Measurements from ENCODE around the gene GGT7. TPM values are rescaled to one million over a fixed set of nuclear protein-coding genes. Genes with fewer than 3 reads are reported as not detected.
"Not testable (repeated sequence)": the region's sequence is repeated elsewhere in the genome, so short reads cannot be mapped to it uniquely, and the experiment has no call there.

The GGT7 gene
- total RNA-seq, 1 experiment from 2014 or later: 6.5 TPM

DNA sequence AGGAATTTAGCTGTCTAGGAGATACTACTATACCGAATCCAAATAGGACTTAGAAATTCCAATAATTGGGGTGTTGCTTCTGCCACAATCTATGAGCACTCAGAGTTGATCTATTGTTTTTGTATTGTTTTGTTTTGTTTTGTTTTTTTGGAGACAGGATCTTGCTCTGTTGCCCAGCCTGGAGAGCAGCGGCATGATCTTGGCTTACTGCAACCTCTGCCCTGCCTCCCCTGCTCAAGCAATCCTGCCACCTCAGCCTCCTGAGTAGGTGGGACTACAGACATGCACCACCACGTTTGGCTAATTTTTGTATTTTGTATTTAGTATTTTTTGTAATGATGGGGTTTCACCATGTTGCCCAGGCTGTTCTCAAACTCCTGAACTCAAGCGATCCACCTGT, 11.2 kb upstream of the GGT7 start:
- CTCF ChIA-PET: no interaction called here
- POLR2A ChIA-PET (ENCODE audit: unreplicated experiment): no interaction called here
- peaks cover 40% of the 10 kb centered on the region for H3K79me2 ChIP-seq (ENCODE audit: low read depth)

DNA sequence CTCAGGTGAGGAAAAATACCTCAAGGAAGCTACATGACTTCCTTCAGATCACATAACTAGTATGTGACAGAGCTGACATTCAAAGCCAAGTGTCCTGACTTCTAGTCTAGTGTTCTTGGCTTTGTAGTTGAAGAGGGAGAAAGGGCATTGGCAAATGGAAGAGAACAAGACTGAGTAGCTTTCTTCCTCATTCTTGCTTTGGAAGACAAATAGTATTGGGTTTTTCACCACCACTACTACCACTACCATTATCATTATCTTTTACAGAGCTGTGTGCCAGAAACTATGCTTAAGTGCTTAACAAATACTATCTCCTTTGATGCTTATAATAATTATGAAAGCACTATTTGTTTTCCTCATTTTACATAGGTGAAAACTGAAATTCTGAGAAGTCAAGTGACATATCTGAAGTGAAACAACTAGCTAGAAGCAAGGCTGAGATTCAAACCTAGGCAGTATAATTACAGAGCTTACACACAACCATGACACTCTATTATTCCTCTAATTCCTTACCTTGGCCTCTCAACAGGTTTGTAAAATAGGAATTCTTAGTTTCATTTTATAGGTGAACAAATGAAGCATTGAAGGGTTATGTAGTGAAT, 10.5 kb upstream of the GGT7 start:
- ChIA-PET CTCF (no interaction called here), POLR2A (ENCODE audit: unreplicated experiment) (no interaction called here)
- Histone ChIP-seq H2AFZ (no peak overlapping the region), H3K27me3 (ENCODE audit: insufficient read depth, low read depth) (no peaks in the 10 kb centered on the region), H3K9me2 (ENCODE audit: insufficient read depth) (no peaks in the 10 kb centered on the region), H4K20me1 (ENCODE audit: insufficient read depth) (peaks cover 23% of the 10 kb centered on the region; the same call in 1 of the 2 replicates), H3K4me1 (replicated peaks; ENCODE audit: insufficient read depth) (peaks cover 18% of the 10 kb centered on the region), H3K4me2 (no peak overlapping the region), H3K79me2 (ENCODE audit: low read depth) (peaks cover 39% of the 10 kb centered on the region), H3K9me3 (ENCODE audit: insufficient read depth, low read depth) (no peaks in the 10 kb centered on the region), H3K27ac (no peak overlapping the region), H3K36me3 (ENCODE audit: low read depth) (peaks cover 43% of the 10 kb centered on the region), H3F3A (ENCODE audit: insufficient read depth, low read depth) (peaks cover 12% of the 10 kb centered on the region), H3K4me3 (no peak overlapping the region)
- BruUV-seq (replicated peaks): no TSS peak
- TF ChIP-seq CTCF (conservative IDR thresholded peaks at IDR 0.05) (no peak), EZH2 (IDR thresholded peaks at IDR 0.05; ENCODE audit: low read depth) (no peak)
- intact Hi-C loops (cut with micrococcal nuclease; ENCODE audit: unreplicated experiment): no loop called here
- peak in 1 of 2 experiments; percentile 48 for DNase-seq

More for the DNA sequence above, 11.2 kb upstream of the GGT7 start:
- H3F3A ChIP-seq (ENCODE audit: insufficient read depth, low read depth): peaks cover 18% of the 10 kb centered on the region
- intact Hi-C loops (cut with micrococcal nuclease; ENCODE audit: unreplicated experiment): no loop called here
- peaks cover 14% of the 10 kb centered on the region for H3K4me1 ChIP-seq (replicated peaks; ENCODE audit: insufficient read depth)
- no peak overlapping the region for H2AFZ ChIP-seq
- BruUV-seq (replicated peaks): no TSS peak
- DNase-seq: no peak
- H3K4me2 ChIP-seq: no peak overlapping the region
- no peak overlapping the region for H3K4me3 ChIP-seq
- TF ChIP-seq EZH2 (IDR thresholded peaks at IDR 0.05; ENCODE audit: low read depth) (no peak), CTCF (conservative IDR thresholded peaks at IDR 0.05) (no peak)
- no peaks in the 10 kb centered on the region for H3K9me2 ChIP-seq (ENCODE audit: insufficient read depth)
- no peak overlapping the region for H3K27ac ChIP-seq
- no peaks in the 10 kb centered on the region for H3K9me3 ChIP-seq (ENCODE audit: insufficient read depth, low read depth)
- peaks cover 48% of the 10 kb centered on the region for H3K36me3 ChIP-seq (ENCODE audit: low read depth)
- no peaks in the 10 kb centered on the region for H3K27me3 ChIP-seq (ENCODE audit: insufficient read depth, low read depth)
- peaks cover 19% of the 10 kb centered on the region; the same call in 1 of the 2 replicates for H4K20me1 ChIP-seq (ENCODE audit: insufficient read depth)

- ChIA-PET CTCF (no interaction called here), POLR2A (ENCODE audit: unreplicated experiment) (interaction anchor here (0.6 kb wide), 1 partner anchor 50 kb away, joined by 8 read pairs; no protein-coding TSS in a partner anchor)
- Histone ChIP-seq H3K79me2 (ENCODE audit: low read depth) (peaks cover 44% of the 10 kb centered on the region), H2AFZ (no peak overlapping the region), H3K4me1 (replicated peaks; ENCODE audit: insufficient read depth) (peaks cover 24% of the 10 kb centered on the region), H4K20me1 (ENCODE audit: insufficient read depth) (peaks cover 24% of the 10 kb centered on the region; the same call in 1 of the 2 replicates), H3K27me3 (ENCODE audit: insufficient read depth, low read depth) (no peaks in the 10 kb centered on the region), H3K4me2 (no peak overlapping the region), H3F3A (ENCODE audit: insufficient read depth, low read depth) (peaks cover 8% of the 10 kb centered on the region), H3K27ac (no peak overlapping the region), H3K36me3 (ENCODE audit: low read depth) (peaks cover 31% of the 10 kb centered on the region), H3K9me2 (ENCODE audit: insufficient read depth) (no peaks in the 10 kb centered on the region), H3K9me3 (ENCODE audit: insufficient read depth, low read depth) (no peaks in the 10 kb centered on the region), H3K4me3 (no peak overlapping the region)
- TF ChIP-seq EZH2 (IDR thresholded peaks at IDR 0.05; ENCODE audit: low read depth): no peak
- no peak for TF ChIP-seq CTCF (conservative IDR thresholded peaks at IDR 0.05)
- BruUV-seq (replicated peaks): no TSS peak
- DNase-seq: no peak
- intact Hi-C loops (cut with micrococcal nuclease; ENCODE audit: unreplicated experiment): no loop called here
Measured at GRCh38 chr20:34881689-34882088, 9.0 kb upstream of the GGT7 start.

DNA sequence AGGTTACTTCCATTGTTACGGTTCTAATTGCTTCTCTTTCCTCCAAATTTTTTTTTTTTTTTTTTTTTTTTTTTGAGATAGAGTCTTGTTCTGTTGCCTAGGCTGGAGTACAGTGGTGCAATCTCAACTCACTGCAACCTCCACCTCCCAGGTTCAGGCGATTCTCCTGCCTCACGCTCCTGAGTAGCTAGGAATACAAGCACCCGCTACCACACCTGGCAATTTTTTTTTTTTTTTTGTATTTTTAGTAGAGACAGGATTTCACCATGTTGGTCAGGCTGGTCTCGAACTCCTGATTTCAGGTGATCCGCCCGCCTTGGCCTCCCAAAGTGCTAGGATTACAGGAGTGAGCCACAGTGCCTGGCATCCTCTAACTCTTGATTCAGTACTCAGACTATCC, 8.3 kb upstream of the GGT7 start:
- H3K4me3 ChIP-seq; H3K27me3 ChIP-seq (ENCODE audit: insufficient read depth, low read depth); H3K27ac ChIP-seq; H3F3A ChIP-seq (ENCODE audit: insufficient read depth, low read depth); H2AFZ ChIP-seq; H3K9me2 ChIP-seq (ENCODE audit: insufficient read depth); H3K9me3 ChIP-seq (ENCODE audit: insufficient read depth, low read depth); intact Hi-C loops (cut with micrococcal nuclease; ENCODE audit: unreplicated experiment); BruUV-seq (replicated peaks); H3K4me2 ChIP-seq; DNase-seq: not testable (repeated sequence)
- Histone ChIP-seq H3K36me3 (ENCODE audit: low read depth) (peaks cover 29% of the 10 kb centered on the region), H4K20me1 (ENCODE audit: insufficient read depth) (peaks cover 24% of the 10 kb centered on the region; the same call in 1 of the 2 replicates), H3K79me2 (ENCODE audit: low read depth) (peaks cover 44% of the 10 kb centered on the region), H3K4me1 (replicated peaks; ENCODE audit: insufficient read depth) (peaks cover 24% of the 10 kb centered on the region)
- ChIA-PET POLR2A (ENCODE audit: unreplicated experiment) (interaction anchor here (0.6 kb wide), 1 partner anchor 9 kb away, joined by 6 read pairs; no protein-coding TSS in a partner anchor), CTCF (interaction anchor here (0.6 kb wide), 2 partner anchors 33 to 164 kb away, joined by 4 to 13 read pairs; no protein-coding TSS in a partner anchor)
